Thoracic aorta (tissue), 2 donors: Measurements from ENCODE around the gene LMX1B. TPM values are rescaled to one million over a fixed set of nuclear protein-coding genes. Genes with fewer than 3 reads are reported as not detected.

Source experiments
- ATAC-seq: fragments of 150-250 bp; one replicate; pipeline ENCODE4 v1.8.0; 2017; ENCODE audit warnings: low read depth; ENCODE audit not compliant: insufficient number of reproducible peaks, low FRiP score
- DNase-seq: peaks from one replicate; pipeline ENCODE4 v3.0.0-alpha.2; 2020; ENCODE audit warnings: low spot score
- H3K27ac ChIP-seq, 2 donors: fragments of 200-600 bp; sonication (generic); 1 replicate in 1 of 2; 2 replicates in 1 of 2; pipeline ENCODE4 v1.5.1; 2016; ENCODE audit warnings: mild to moderate bottlenecking in 2 of 2, moderate library complexity in 2 of 2
- H3K27me3 ChIP-seq: fragments of 200-600 bp; sonication (generic); replicated peaks from 2 replicates; pipeline ENCODE4 v1.6.0; 2016; ENCODE audit warnings: mild to moderate bottlenecking; ENCODE audit not compliant: insufficient read depth
- H3K36me3 ChIP-seq: fragments of 200-600 bp; sonication (generic); one replicate; pipeline ENCODE4 v1.5.1; 2016
- H3K4me1 ChIP-seq, 2 donors: fragments of 200-600 bp; sonication (generic); 1 replicate in 1 of 2; 2 replicates in 1 of 2; pipeline versions ENCODE4 v1.5.1 to v1.6.0; 2016; ENCODE audit warnings: low read depth in 2 of 2, mild to moderate bottlenecking in 1 of 2; ENCODE audit not compliant: control insufficient read depth in 1 of 2
- H3K4me3 ChIP-seq: fragments of 200-600 bp; sonication (generic); 2 replicates; pipeline ENCODE4 v1.5.1; 2016; ENCODE audit warnings: mild to moderate bottlenecking
- H3K9me3 ChIP-seq: fragments of 200-600 bp; sonication (generic); 2 replicates; pipeline ENCODE4 v1.5.1; 2016
- CTCF ChIP-seq: fragments of 200-600 bp; sonication (generic); IDR thresholded peaks from one replicate; pipeline ENCODE4 v1.5.1; 2019; ENCODE audit warnings: antibody characterized with exemption
- total RNA-seq, 2 donors: library from RNA; depleted of rRNA; stranded (reverse); fragments of >200 nt; gene quantifications; one replicate each; pipeline versions ENCODE4 v1.1.0 to v1.2.3, GENCODE V29; 2016

LMX1B gene
- total RNA-seq, 2 donors from 2014 or later = not detected

GRCh38 chr9:126605792-126606482, 7.8 kb upstream of the LMX1B start:
- no peak overlapping the region for H3K4me3 ChIP-seq
- H3K27ac ChIP-seq = no peak overlapping the region
- no peaks in the 10 kb centered on the region for H3K36me3 ChIP-seq
- no peak for TF ChIP-seq CTCF
- no peak for ATAC-seq
- H3K4me1 ChIP-seq = peaks cover 0 to 11% of the 10 kb centered on the region in 2 donors
- no peaks in the 10 kb centered on the region for H3K9me3 ChIP-seq
- H3K27me3 ChIP-seq = peaks cover 3% of the 10 kb centered on the region
- DNase-seq = no peak

DNA sequence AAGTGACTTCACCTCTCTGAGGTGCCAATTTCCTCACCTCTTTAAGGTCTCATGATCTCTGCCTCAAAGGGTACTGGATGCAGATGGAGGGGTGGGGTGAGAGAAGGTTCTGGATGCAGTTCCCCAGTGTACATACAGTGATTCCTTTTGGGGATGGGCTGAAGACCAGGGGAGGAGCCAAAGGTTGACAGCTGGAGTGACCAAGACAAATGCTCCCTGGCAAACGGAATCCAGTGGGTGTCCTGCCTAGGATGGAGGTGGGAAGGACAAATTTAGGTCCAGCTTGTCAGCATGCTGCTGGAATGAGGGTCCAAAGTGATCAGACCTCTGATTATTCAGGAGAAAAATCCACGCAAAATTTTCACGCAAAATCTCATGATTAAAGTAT, 7.3 kb upstream of the LMX1B start:
- H3K36me3 ChIP-seq = no peaks in the 10 kb centered on the region
- H3K27me3 ChIP-seq = peaks cover 3% of the 10 kb centered on the region
- no peak for DNase-seq
- no peak overlapping the region for H3K27ac ChIP-seq
- TF ChIP-seq CTCF = no peak
- ATAC-seq = no peak
- H3K4me1 ChIP-seq = peaks cover 0 to 16% of the 10 kb centered on the region in 2 donors
- H3K4me3 ChIP-seq = no peak overlapping the region
- H3K9me3 ChIP-seq = no peaks in the 10 kb centered on the region

DNA sequence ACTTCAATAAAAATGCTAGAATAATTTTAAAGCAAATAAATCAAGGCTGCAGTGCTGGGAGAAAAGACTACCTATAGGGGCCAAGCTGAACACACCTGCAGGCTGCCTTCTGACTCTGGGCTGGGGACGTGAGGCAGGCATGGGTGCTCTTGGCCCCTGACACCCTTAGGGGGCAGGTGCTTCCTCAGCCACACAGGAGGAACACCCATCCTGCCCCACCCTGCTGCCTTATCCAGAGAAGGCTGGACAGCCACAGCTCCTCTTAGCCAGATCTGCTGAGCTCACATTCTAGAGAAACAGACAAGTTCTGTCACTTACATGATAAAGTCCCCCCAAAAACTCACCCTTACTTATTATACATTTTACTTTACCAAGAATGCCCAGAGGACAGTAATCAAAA, 6.6 kb upstream of the LMX1B start:
- no peak for DNase-seq
- no peak for TF ChIP-seq CTCF
- H3K27me3 ChIP-seq = peaks cover 3% of the 10 kb centered on the region

GRCh38 chr9:126607731-126608130, 6.0 kb upstream of the LMX1B start:
- TF ChIP-seq CTCF = no peak
- Histone ChIP-seq H3K4me1 (peaks cover 7 to 29% of the 10 kb centered on the region in 2 donors), H3K4me3 (no peak overlapping the region), H3K27ac (no peak overlapping the region), H3K36me3 (no peaks in the 10 kb centered on the region), H3K9me3 (no peaks in the 10 kb centered on the region), H3K27me3 (peaks cover 3% of the 10 kb centered on the region)
- ATAC-seq (no peak), DNase-seq (no peak)

More for the DNA sequence above, 6.6 kb upstream of the LMX1B start:
- Histone ChIP-seq H3K4me1 (peaks cover 4 to 23% of the 10 kb centered on the region in 2 donors), H3K36me3 (no peaks in the 10 kb centered on the region), H3K4me3 (no peak overlapping the region), H3K9me3 (no peaks in the 10 kb centered on the region), H3K27ac (no peak overlapping the region)
- no peak for ATAC-seq

DNA sequence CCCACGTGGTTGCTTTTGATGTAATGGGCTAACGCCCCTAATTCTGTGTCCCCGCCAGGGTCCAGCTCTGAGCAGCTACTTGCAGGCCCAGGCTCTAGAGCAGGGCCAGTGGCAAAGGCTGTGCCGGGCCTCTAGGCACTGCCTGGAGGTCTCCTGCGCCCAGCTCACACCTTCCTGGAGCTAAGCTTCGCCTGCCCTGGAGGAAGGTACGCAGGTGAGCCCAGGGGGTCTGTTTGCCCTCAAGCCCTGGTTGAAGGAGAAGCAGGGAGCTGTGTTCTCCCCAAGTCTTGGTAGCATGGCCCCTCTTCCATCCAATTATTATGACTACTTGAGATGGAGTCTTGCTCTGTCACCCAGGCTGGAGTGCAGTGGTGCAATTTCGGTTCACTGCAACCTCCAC, 5.2 kb upstream of the LMX1B start:
- H3K4me1 ChIP-seq = peaks cover 14 to 36% of the 10 kb centered on the region in 2 donors
- ATAC-seq = no peak
- no peak overlapping the region for H3K27ac ChIP-seq
- H3K4me3 ChIP-seq = no peak overlapping the region
- no peak for TF ChIP-seq CTCF
- no peaks in the 10 kb centered on the region for H3K36me3 ChIP-seq
- peaks cover 10% of the 10 kb centered on the region for H3K27me3 ChIP-seq
- H3K9me3 ChIP-seq = no peaks in the 10 kb centered on the region
- DNase-seq = no peak
